ENCODE results near the gene RNASE2.
A peak's percentile ranks its signal among the peaks of the same experiment; 100 is the strongest.
"Not testable (repeated sequence)": the region's sequence is repeated elsewhere in the genome, so short reads cannot be mapped to it uniquely, and the experiment has no call there.

Gene RNASE2

GRCh38 chr14:20982646-20983369 is 27.5 kb downstream of the RNASE2 start:
- no peak for DNase-seq (ENCODE audit: low read depth)

- DNase-seq (ENCODE audit: low read depth), result not testable (repeated sequence)
Measured at GRCh38 chr14:20985650-20986049, 30.4 kb downstream of the RNASE2 start.

- DNase-seq (ENCODE audit: low read depth), result no peak
Measured at GRCh38 chr14:20986811-20987210, 31.5 kb downstream of the RNASE2 start.

- DNase-seq (ENCODE audit: low read depth), result no peak
Measured at GRCh38 chr14:20988717-20989470, 33.6 kb downstream of the RNASE2 start.

GRCh38 chr14:20989471-20989786 is 34.1 kb downstream of the RNASE2 start:
- DNase-seq (ENCODE audit: low read depth), result no peak

- DNase-seq (ENCODE audit: low read depth), result peak; percentile 62
Measured at GRCh38 chr14:20989787-20990600, 34.7 kb downstream of the RNASE2 start, which contains the start of gene METTL17. Gene METTL17, plus strand, starts transcription at chr14:20989980. Its CDS starts 23 bp downstream, at chr14:20990003.

- no peak for DNase-seq (ENCODE audit: low read depth)
Measured at GRCh38 chr14:20996521-20996920, 41.2 kb downstream of the RNASE2 start.

- DNase-seq (ENCODE audit: low read depth), result no peak
Measured at GRCh38 chr14:20997115-20997514, 41.8 kb downstream of the RNASE2 start.

GRCh38 chr14:20997564-20997963 is 42.3 kb downstream of the RNASE2 start:
- DNase-seq (ENCODE audit: low read depth), result no peak

GRCh38 chr14:20998139-20998538 is 42.9 kb downstream of the RNASE2 start:
- no peak for DNase-seq (ENCODE audit: low read depth)

GRCh38 chr14:20998674-20999366 is 43.5 kb downstream of the RNASE2 start, which contains the start of gene SLC39A2:
Gene SLC39A2, plus strand, starts transcription at chr14:20999293. Its CDS starts 154 bp downstream, at chr14:20999447.
- DNase-seq (ENCODE audit: low read depth), result no peak

GRCh38 chr14:20999591-20999990 is 44.3 kb downstream of the RNASE2 start:
- no peak for DNase-seq (ENCODE audit: low read depth)

- no peak for DNase-seq (ENCODE audit: low read depth)
Measured at GRCh38 chr14:21001218-21001617, 45.9 kb downstream of the RNASE2 start.

GRCh38 chr14:21003788-21004346 is 48.6 kb downstream of the RNASE2 start:
- DNase-seq (ENCODE audit: low read depth), result no peak

Measured in stimulated activated CD8-positive, alpha-beta memory T cell treated with anti-CD3 and anti-CD28 coated beads, Interleukin-15, amount 100 ng/mL, for 1 hour (primary cell).